ENCODE measurements around the gene PRR19.

DNA sequence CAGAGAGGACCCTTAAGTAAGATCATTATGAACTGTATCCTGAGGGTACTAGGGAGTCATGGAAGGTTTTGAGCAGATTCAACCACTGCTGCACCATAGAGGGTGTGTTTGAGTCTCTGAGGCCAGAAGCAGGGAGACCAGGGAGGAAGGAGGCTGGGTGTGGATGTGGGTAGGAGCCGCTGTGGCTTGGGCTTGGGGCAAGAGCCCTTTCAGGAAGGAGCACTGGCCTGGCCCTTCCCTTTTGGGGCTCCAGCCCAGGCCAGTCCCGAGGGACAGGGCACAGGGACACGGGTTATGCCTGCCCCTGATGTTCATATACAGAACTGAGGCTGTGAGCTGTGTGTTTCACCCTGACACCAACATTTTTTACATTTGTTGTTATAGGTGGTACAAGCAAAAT lies 25.6 kb upstream of the PRR19 start:
- TF ChIP-seq, protein P1, sequence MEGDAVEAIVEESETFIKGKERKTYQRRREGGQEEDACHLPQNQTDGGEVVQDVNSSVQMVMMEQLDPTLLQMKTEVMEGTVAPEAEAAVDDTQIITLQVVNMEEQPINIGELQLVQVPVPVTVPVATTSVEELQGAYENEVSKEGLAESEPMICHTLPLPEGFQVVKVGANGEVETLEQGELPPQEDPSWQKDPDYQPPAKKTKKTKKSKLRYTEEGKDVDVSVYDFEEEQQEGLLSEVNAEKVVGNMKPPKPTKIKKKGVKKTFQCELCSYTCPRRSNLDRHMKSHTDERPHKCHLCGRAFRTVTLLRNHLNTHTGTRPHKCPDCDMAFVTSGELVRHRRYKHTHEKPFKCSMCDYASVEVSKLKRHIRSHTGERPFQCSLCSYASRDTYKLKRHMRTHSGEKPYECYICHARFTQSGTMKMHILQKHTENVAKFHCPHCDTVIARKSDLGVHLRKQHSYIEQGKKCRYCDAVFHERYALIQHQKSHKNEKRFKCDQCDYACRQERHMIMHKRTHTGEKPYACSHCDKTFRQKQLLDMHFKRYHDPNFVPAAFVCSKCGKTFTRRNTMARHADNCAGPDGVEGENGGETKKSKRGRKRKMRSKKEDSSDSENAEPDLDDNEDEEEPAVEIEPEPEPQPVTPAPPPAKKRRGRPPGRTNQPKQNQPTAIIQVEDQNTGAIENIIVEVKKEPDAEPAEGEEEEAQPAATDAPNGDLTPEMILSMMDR (conservative IDR thresholded peaks at IDR 0.05; ENCODE audit: low read length) = no peak
- TF ChIP-seq EZH2phosphoT487 (IDR thresholded peaks at IDR 0.05; ENCODE audit: borderline replicate concordance, low read depth, low read length) = no peak
